Ishikawa (cell line): ENCODE data around the gene PDE10A.

Experiments
- CEBPB ChIP-seq: IDR thresholded peaks from 2 replicates; pipeline ENCODE4 v1.6.1; 2012
- EGR1 ChIP-seq: IDR thresholded peaks from 2 replicates; pipeline ENCODE4 v1.6.1; 2012
- EP300 ChIP-seq: IDR thresholded peaks from 2 replicates; pipeline ENCODE4 v1.6.1; 2012; ENCODE audit warnings: borderline replicate concordance
- NFIC ChIP-seq: IDR thresholded peaks from 2 replicates; pipeline ENCODE4 v1.6.1; 2012
- TAF1 ChIP-seq: IDR thresholded peaks from 2 replicates; pipeline ENCODE4 v1.6.1; 2012; ENCODE audit warnings: low read depth, mild to moderate bottlenecking
- TCF12 ChIP-seq: IDR thresholded peaks from 2 replicates; pipeline ENCODE4 v1.6.1; 2012; ENCODE audit warnings: low read depth
- TEAD4 ChIP-seq: IDR thresholded peaks from 2 replicates; pipeline ENCODE4 v1.6.1; 2012
- YY1 ChIP-seq: IDR thresholded peaks from 2 replicates; pipeline ENCODE4 v1.6.1; 2012; ENCODE audit warnings: low read depth
- ZBTB7A ChIP-seq: IDR thresholded peaks from 2 replicates; pipeline ENCODE4 v1.6.1; 2012; ENCODE audit warnings: low read depth
- TF ChIP-seq, protein P1 (sequence below): IDR thresholded peaks from 2 replicates; pipeline ENCODE4 v1.6.1; 2012

DNA sequence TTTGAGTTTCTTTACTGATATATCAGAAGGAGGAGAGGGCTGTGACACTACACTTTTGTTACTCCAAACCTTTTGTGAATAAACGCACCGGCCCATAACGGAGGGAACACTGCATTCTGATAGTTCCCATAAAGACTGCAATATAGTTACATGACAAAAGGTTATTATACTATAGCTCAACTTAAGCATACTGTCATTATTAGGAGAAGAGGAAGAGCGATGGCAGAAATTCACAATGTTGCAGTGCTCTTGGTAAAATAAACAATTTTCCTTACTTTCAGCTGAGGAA is 2.3 kb upstream of the PDE10A start:
- TF ChIP-seq TEAD4 (no peak), CEBPB (no peak), YY1 (no peak), NFIC (no peak), TAF1 (no peak), EP300 (no peak), TCF12 (no peak), EGR1 (no peak), ZBTB7A (no peak)
- TF ChIP-seq, protein P1, sequence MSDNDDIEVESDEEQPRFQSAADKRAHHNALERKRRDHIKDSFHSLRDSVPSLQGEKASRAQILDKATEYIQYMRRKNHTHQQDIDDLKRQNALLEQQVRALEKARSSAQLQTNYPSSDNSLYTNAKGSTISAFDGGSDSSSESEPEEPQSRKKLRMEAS, result no peak
